NCI-H345 (cell line): ENCODE results near the gene TLE5.
"Not testable (repeated sequence)": the region's sequence is repeated elsewhere in the genome, so short reads cannot be mapped to it uniquely, and the experiment has no call there.

Experiments
- DNase-seq: peaks from one replicate; lab custom pipeline; 2025; lab: John Stamatoyannopoulos, UW

Gene TLE5

GRCh38 chr19:3061182-3062161 is 823 bp downstream of the TLE5 start:
- DNase-seq, result peak; percentile 27

- DNase-seq, result no peak
These were observed 1.5 kb downstream of the TLE5 start for GRCh38 chr19:3060857-3061181.

- no peak for DNase-seq
These were observed 2.6 kb downstream of the TLE5 start for GRCh38 chr19:3059653-3060052.

GRCh38 chr19:3058821-3059314 is 3.4 kb downstream of the TLE5 start:
- no peak for DNase-seq

- DNase-seq, result no peak
These were observed 4.1 kb downstream of the TLE5 start for GRCh38 chr19:3058009-3058820.

- DNase-seq, result peak; percentile 37
These were observed 5.0 kb downstream of the TLE5 start for GRCh38 chr19:3057275-3057714.

GRCh38 chr19:3056417-3057088 is 5.7 kb downstream of the TLE5 start:
- peak; percentile 66 for DNase-seq

- DNase-seq, result peak; percentile 96
These were observed 6.4 kb downstream of the TLE5 start for GRCh38 chr19:3055741-3056416.

GRCh38 chr19:3054972-3055740 is 7.1 kb downstream of the TLE5 start:
- DNase-seq, result no peak

GRCh38 chr19:3054265-3054971 is 7.9 kb downstream of the TLE5 start:
- no peak for DNase-seq

GRCh38 chr19:3053780-3054179 is 8.5 kb downstream of the TLE5 start:
- DNase-seq, result no peak

GRCh38 chr19:3053218-3053621 is 9.1 kb downstream of the TLE5 start:
- no peak for DNase-seq

GRCh38 chr19:3050016-3050415 is 12.3 kb downstream of the TLE5 start:
- DNase-seq, result not testable (repeated sequence)

GRCh38 chr19:3049089-3049488 is 13.2 kb downstream of the TLE5 start:
- no peak for DNase-seq

- DNase-seq, result no peak
These were observed 14.1 kb downstream of the TLE5 start for GRCh38 chr19:3048190-3048533.

- DNase-seq, result peak; percentile 94
These were observed 14.7 kb downstream of the TLE5 start for GRCh38 chr19:3047496-3048189.

GRCh38 chr19:3046698-3047495 is 15.4 kb downstream of the TLE5 start:
- peak; percentile 74 for DNase-seq

GRCh38 chr19:3045885-3046697 is 16.2 kb downstream of the TLE5 start:
- DNase-seq, result no peak
